K562 (cell line): ENCODE measurements around the gene SORT1. TPM values are rescaled to one million over a fixed set of nuclear protein-coding genes. Genes with fewer than 3 reads are reported as not detected.

ENCODE experiments used
- BACH1 ChIP-seq: fragments of 200-800 bp; sonication (Bioruptor generic); IDR thresholded peaks from 2 replicates; pipeline ENCODE4 v1.6.1; 2016; ENCODE audit warnings: missing genetic modification characterization, missing compliant biosample characterization
- BRD9 ChIP-seq: fragments of 450-650 bp; IDR thresholded peaks from 2 replicates; pipeline ENCODE4 v1.6.1; 2018; ENCODE audit warnings: low read depth; ENCODE audit not compliant: partially characterized antibody
- E2F3 ChIP-seq: fragments of 250-450 bp; sonication (Bioruptor Pico); IDR thresholded peaks from 2 replicates; pipeline ENCODE4 v1.4.0; 2020; ENCODE audit warnings: mild to moderate bottlenecking
- ETV1 ChIP-seq: fragments of 450-650 bp; conservative IDR thresholded peaks from 2 replicates; pipeline ENCODE4 v1.6.1; 2016; ENCODE audit warnings: missing genetic modification characterization, control low read depth, low read depth, missing compliant biosample characterization
- FOXP1 ChIP-seq: sonication (generic); formaldehyde crosslinking; IDR thresholded peaks from 2 replicates; pipeline ENCODE4 v1.8.0; 2022; ENCODE audit warnings: mild to moderate bottlenecking, missing genetic modification reagents
- HNRNPK ChIP-seq: fragments of 200-400 bp; formaldehyde crosslinking; IDR thresholded peaks from one replicate; pipeline ENCODE4 v1.6.1; 2018; ENCODE audit warnings: mild to moderate bottlenecking, low read depth, low read length; ENCODE audit not compliant: poor library complexity, severe bottlenecking
- IFI16 ChIP-seq: fragments of 250-450 bp; sonication (Bioruptor Pico); IDR thresholded peaks from 2 replicates; pipeline ENCODE4 v2.1.2; 2022; ENCODE audit warnings: mild to moderate bottlenecking, inconsistent platforms
- ILK ChIP-seq: fragments of 450-650 bp; IDR thresholded peaks from 2 replicates; pipeline ENCODE4 v1.6.1; 2016; ENCODE audit warnings: missing genetic modification characterization, low read depth, mild to moderate bottlenecking, missing compliant biosample characterization, moderate library complexity, borderline replicate concordance
- JUN ChIP-seq, 2 experiments: sonication (generic) in 1 of 2; formaldehyde crosslinking in 1 of 2; IDR thresholded peaks; 2 replicates each; pipeline versions ENCODE4 v1.6.1 to v1.8.0; 2012 to 2022; ENCODE audit warnings: borderline replicate concordance in 2 of 2, mild to moderate bottlenecking in 2 of 2, improper control_type of control experiment in 1 of 2, low read depth in 1 of 2, low read length in 1 of 2, missing genetic modification reagents in 1 of 2
- KDM4B ChIP-seq, 2 experiments: fragments of 450-650 bp in 1 of 2; sonication (generic) in 1 of 2; IDR thresholded peaks; 2 replicates each; pipeline ENCODE4 v1.6.1; 2016 to 2017; ENCODE audit warnings: borderline replicate concordance in 2 of 2, antibody characterized with exemption in 1 of 2, low read depth in 1 of 2, mild to moderate bottlenecking in 1 of 2
- LARP7 ChIP-seq: fragments of 450-650 bp; IDR thresholded peaks from 2 replicates; pipeline ENCODE4 v1.6.1; 2016
- NCOA6 ChIP-seq: fragments of 450-650 bp; IDR thresholded peaks from 2 replicates; pipeline ENCODE4 v1.6.1; 2017; ENCODE audit warnings: mild to moderate bottlenecking
- NONO ChIP-seq, 2 experiments: fragments of 200-400 bp in 1 of 2; fragments of 450-650 bp in 1 of 2; formaldehyde crosslinking in 1 of 2; IDR thresholded peaks; 2 replicates each; pipeline ENCODE4 v1.6.1; 2017; ENCODE audit warnings: low read depth in 2 of 2, mild to moderate bottlenecking in 2 of 2, moderate library complexity in 2 of 2, low read length in 1 of 2
- PHF20 ChIP-seq: fragments of 450-650 bp; IDR thresholded peaks from 2 replicates; pipeline ENCODE4 v1.6.1; 2018; ENCODE audit not compliant: partially characterized antibody
- SETDB1 ChIP-seq: IDR thresholded peaks from one replicate; pipeline ENCODE4 v1.6.1; 2012; ENCODE audit warnings: low read length, control low read depth, inconsistent platforms
- TAF1 ChIP-seq: IDR thresholded peaks from 2 replicates; pipeline ENCODE4 v1.6.1; 2011; ENCODE audit warnings: mild to moderate bottlenecking, low read length, moderate library complexity; ENCODE audit not compliant: insufficient read depth, control insufficient read depth, severe bottlenecking; ENCODE audit errors: extremely low read depth
- ZNF121 ChIP-seq: sonication (generic); formaldehyde crosslinking; conservative IDR thresholded peaks from 2 replicates; pipeline ENCODE4 v1.8.0; 2022; ENCODE audit warnings: missing genetic modification reagents
- ZNF436 ChIP-seq: fragments of 250-450, 450-650 bp; sonication (Bioruptor Pico); formaldehyde crosslinking; IDR thresholded peaks from 2 replicates; pipeline ENCODE4 v1.7.0; 2020; ENCODE audit warnings: mild to moderate bottlenecking
- ZNF583 ChIP-seq: fragments of 250-450 bp; sonication (Bioruptor Pico); IDR thresholded peaks from 2 replicates; pipeline ENCODE4 v1.4.0; 2020
- ZNF764 ChIP-seq: fragments of 250-450 bp; sonication (Bioruptor Pico); IDR thresholded peaks from 2 replicates; pipeline ENCODE4 v1.4.0; 2020; ENCODE audit warnings: low read depth, mild to moderate bottlenecking, moderate library complexity
- polyA plus RNA-seq, 8 experiments: library from polyadenylated mRNA; depleted of rRNA in 4 of 8; stranded (reverse) in 5 of 8; unstranded in 3 of 8; fragments of >200 nt; fragmentation: Nextera tagmentation in 2 of 8; fragmentation: Illumina TruSeq in 1 of 8; extraction: Ambion mirVana in 2 of 8; extraction: Trizol in 1 of 8; gene quantifications; 2 replicates each; pipeline versions ENCODE4 v1.2.1 to v1.2.3, GENCODE V29; 2011 to 2014; ENCODE audit warnings: inconsistent platforms in 1 of 8, missing spikeins in 1 of 8
- total RNA-seq, 7 experiments: library from RNA; depleted of rRNA in 6 of 7; stranded (reverse); fragments of >200 nt in 6 of 7; fragmentation: Illumina TruSeq in 2 of 7; extraction: Trizol in 2 of 7; gene quantifications; 2 replicates each; pipeline versions ENCODE4 v1.2.1 to v1.2.3, GENCODE V29; 2011 to 2021; ENCODE audit warnings: low replicate concordance in 1 of 7
- TF ChIP-seq, protein P1 (sequence below): IDR thresholded peaks from 2 replicates; pipeline ENCODE4 v1.6.1; 2011; ENCODE audit warnings: borderline replicate concordance, low read depth, mild to moderate bottlenecking, moderate library complexity, low read length; ENCODE audit not compliant: insufficient read depth, poor library complexity, severe bottlenecking
- TF ChIP-seq, protein P2 (sequence below): fragments of 250-450 bp; sonication (Bioruptor Pico); IDR thresholded peaks from 2 replicates; pipeline ENCODE4 v1.4.0; 2020; ENCODE audit warnings: mild to moderate bottlenecking, moderate library complexity, borderline replicate concordance

Gene SORT1
- total and polyA plus RNA-seq, 9 of the 15 experiments (the other 6 are each of a cell fraction or from before 2014, with no cell fraction given) = 27.4 to 112 (median 65.0) TPM

DNA sequence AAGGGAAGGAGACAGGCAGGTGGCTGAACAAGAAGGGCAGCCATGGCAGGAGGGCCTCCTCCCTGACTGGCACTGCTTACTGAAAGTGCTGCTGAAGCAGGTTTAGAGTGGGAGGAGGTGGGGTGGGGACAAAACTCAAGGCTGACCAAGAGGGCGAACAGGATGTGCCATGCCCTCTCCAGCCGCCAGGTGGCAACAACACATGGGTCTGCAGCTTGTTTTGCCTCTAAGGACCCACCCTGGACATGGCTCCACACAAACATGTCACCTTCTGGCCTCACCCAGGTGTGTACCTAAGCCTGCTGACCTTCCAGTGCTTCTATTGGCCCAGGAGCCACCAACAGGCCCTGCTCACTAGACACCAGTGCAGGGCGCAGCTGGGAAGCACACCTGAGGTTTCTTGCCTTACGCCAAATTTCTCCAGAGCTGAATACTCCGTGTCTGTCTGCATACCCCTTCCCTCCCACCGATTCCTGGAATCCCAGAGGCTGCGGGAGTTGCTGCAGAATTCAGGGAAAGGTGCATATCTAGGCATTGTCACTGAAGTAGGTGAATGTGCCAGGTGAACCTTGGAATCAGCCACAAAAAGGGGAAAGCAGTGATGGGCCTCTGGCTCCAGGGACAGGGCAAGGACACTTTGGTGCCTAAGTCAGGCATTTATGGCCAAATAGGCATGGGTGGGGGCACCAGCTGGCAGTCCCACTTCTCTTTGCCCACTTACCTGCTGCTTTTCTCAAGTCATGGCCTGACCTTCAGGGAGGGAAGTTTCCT lies 120.1 kb downstream of the SORT1 start (continued):
- TF ChIP-seq HNRNPK (no peak), IFI16 (CRISPR knock-in tag) (no peak), ZNF121 (no peak), SETDB1 (no peak), ZNF583 (CRISPR knock-in tag) (peak; percentile 55; the same call in 1 of the 2 replicates), NONO (IDR thresholded peaks at IDR 0.05; ENCODE audit: low read depth in 2 of 2, low read length in 1 of 2) (0 out of 4 replicates have a peak, but pooled peaks of 1 of the 2 experiments have one; percentile 39), ZNF764 (no peak), BRD9 (peak; percentile 38), PHF20 (no peak), E2F3 (CRISPR knock-in tag) (no peak), ETV1 (peak; percentile 92), FOXP1 (CRISPR knock-in tag) (no peak), JUN (IDR thresholded peaks at IDR 0.05; ENCODE audit: borderline replicate concordance, low read depth, low read length) (no peak), JUN (CRISPR knock-in tag; IDR thresholded peaks at IDR 0.05; ENCODE audit: borderline replicate concordance) (no peak), KDM4B (IDR thresholded peaks at IDR 0.05; ENCODE audit: borderline replicate concordance in 2 of 2, low read depth in 1 of 2) (no peak), LARP7 (no peak), TAF1 (no peak), ZNF436 (CRISPR knock-in tag) (no peak), NCOA6 (no peak), ILK (tag) (no peak), BACH1 (tag) (no peak)
- TF ChIP-seq, protein P1, sequence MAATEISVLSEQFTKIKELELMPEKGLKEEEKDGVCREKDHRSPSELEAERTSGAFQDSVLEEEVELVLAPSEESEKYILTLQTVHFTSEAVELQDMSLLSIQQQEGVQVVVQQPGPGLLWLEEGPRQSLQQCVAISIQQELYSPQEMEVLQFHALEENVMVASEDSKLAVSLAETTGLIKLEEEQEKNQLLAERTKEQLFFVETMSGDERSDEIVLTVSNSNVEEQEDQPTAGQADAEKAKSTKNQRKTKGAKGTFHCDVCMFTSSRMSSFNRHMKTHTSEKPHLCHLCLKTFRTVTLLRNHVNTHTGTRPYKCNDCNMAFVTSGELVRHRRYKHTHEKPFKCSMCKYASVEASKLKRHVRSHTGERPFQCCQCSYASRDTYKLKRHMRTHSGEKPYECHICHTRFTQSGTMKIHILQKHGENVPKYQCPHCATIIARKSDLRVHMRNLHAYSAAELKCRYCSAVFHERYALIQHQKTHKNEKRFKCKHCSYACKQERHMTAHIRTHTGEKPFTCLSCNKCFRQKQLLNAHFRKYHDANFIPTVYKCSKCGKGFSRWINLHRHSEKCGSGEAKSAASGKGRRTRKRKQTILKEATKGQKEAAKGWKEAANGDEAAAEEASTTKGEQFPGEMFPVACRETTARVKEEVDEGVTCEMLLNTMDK = peak; percentile 28
- TF ChIP-seq, protein P2, sequence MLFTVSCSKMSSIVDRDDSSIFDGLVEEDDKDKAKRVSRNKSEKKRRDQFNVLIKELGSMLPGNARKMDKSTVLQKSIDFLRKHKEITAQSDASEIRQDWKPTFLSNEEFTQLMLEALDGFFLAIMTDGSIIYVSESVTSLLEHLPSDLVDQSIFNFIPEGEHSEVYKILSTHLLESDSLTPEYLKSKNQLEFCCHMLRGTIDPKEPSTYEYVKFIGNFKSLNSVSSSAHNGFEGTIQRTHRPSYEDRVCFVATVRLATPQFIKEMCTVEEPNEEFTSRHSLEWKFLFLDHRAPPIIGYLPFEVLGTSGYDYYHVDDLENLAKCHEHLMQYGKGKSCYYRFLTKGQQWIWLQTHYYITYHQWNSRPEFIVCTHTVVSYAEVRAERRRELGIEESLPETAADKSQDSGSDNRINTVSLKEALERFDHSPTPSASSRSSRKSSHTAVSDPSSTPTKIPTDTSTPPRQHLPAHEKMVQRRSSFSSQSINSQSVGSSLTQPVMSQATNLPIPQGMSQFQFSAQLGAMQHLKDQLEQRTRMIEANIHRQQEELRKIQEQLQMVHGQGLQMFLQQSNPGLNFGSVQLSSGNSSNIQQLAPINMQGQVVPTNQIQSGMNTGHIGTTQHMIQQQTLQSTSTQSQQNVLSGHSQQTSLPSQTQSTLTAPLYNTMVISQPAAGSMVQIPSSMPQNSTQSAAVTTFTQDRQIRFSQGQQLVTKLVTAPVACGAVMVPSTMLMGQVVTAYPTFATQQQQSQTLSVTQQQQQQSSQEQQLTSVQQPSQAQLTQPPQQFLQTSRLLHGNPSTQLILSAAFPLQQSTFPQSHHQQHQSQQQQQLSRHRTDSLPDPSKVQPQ (CRISPR knock-in tag) = no peak
